Measurements from ENCODE around the gene GJB2.
"Not testable (repeated sequence)": the region's sequence is repeated elsewhere in the genome, so short reads cannot be mapped to it uniquely, and the experiment has no call there.

The GJB2 gene

GRCh38 chr13:20159646-20160305, 33.0 kb downstream of the GJB2 start:
- Histone ChIP-seq H3K27me3 (ENCODE audit: control insufficient read depth, insufficient read depth, low read length) (no peaks in the 10 kb centered on the region), H3K27ac (no peak overlapping the region), H3K4me2 (ENCODE audit: low read length) (peak overlapping the region; percentile 75), H3K79me2 (no peaks in the 10 kb centered on the region), H3K36me3 (ENCODE audit: control insufficient read depth, insufficient read depth, low read length) (no peaks in the 10 kb centered on the region), H2AFZ (no peak overlapping the region), H3K4me1 (no peaks in the 10 kb centered on the region), H3K4me3 (ENCODE audit: low read depth, low read length) (peak overlapping the region; percentile 51), H3K9me3 (ENCODE audit: control insufficient read depth, low read length) (no peaks in the 10 kb centered on the region), H3K9ac (no peak overlapping the region)
- TF ChIP-seq CTCF (IDR thresholded peaks at IDR 0.05) = no peak

GRCh38 chr13:20157151-20157796, 35.5 kb downstream of the GJB2 start:
- Histone ChIP-seq H2AFZ (no peak overlapping the region), H3K9me3 (ENCODE audit: control insufficient read depth, low read length) (no peaks in the 10 kb centered on the region), H3K27me3 (ENCODE audit: control insufficient read depth, insufficient read depth, low read length) (no peaks in the 10 kb centered on the region), H3K4me2 (ENCODE audit: low read length) (no peak overlapping the region), H3K9ac (no peak overlapping the region), H3K79me2 (no peaks in the 10 kb centered on the region), H3K4me1 (no peaks in the 10 kb centered on the region), H3K36me3 (ENCODE audit: control insufficient read depth, insufficient read depth, low read length) (no peaks in the 10 kb centered on the region), H3K27ac (no peak overlapping the region), H3K4me3 (ENCODE audit: low read depth, low read length) (no peak overlapping the region)
- no peak for TF ChIP-seq CTCF (IDR thresholded peaks at IDR 0.05)

GRCh38 chr13:20156702-20157101, 36.0 kb downstream of the GJB2 start:
- Histone ChIP-seq H3K27me3 (ENCODE audit: control insufficient read depth, insufficient read depth, low read length) (no peaks in the 10 kb centered on the region), H3K9me3 (ENCODE audit: control insufficient read depth, low read length) (no peaks in the 10 kb centered on the region), H3K27ac (no peak overlapping the region), H3K4me3 (ENCODE audit: low read depth, low read length) (no peak overlapping the region), H3K4me1 (no peaks in the 10 kb centered on the region), H2AFZ (no peak overlapping the region), H3K36me3 (ENCODE audit: control insufficient read depth, insufficient read depth, low read length) (no peaks in the 10 kb centered on the region), H3K4me2 (ENCODE audit: low read length) (no peak overlapping the region), H3K9ac (no peak overlapping the region), H3K79me2 (no peaks in the 10 kb centered on the region)
- TF ChIP-seq CTCF (IDR thresholded peaks at IDR 0.05) = no peak

GRCh38 chr13:20153290-20153689, 39.4 kb downstream of the GJB2 start:
- H3K4me1 ChIP-seq; H2AFZ ChIP-seq; H3K4me3 ChIP-seq (ENCODE audit: low read depth, low read length); H3K79me2 ChIP-seq; H3K27me3 ChIP-seq (ENCODE audit: control insufficient read depth, insufficient read depth, low read length); H3K9me3 ChIP-seq (ENCODE audit: control insufficient read depth, low read length); H3K36me3 ChIP-seq (ENCODE audit: control insufficient read depth, insufficient read depth, low read length); H3K4me2 ChIP-seq (ENCODE audit: low read length); H3K9ac ChIP-seq; H3K27ac ChIP-seq: not testable (repeated sequence)

GRCh38 chr13:20151612-20152011, 41.1 kb downstream of the GJB2 start:
- no peak overlapping the region for H2AFZ ChIP-seq

More at GRCh38 chr13:20151612-20152011, 41.1 kb downstream of the GJB2 start:
- Histone ChIP-seq H3K27ac (no peak overlapping the region), H3K4me3 (ENCODE audit: low read depth, low read length) (no peak overlapping the region), H3K4me1 (no peaks in the 10 kb centered on the region), H3K36me3 (ENCODE audit: control insufficient read depth, insufficient read depth, low read length) (no peaks in the 10 kb centered on the region), H3K9me3 (ENCODE audit: control insufficient read depth, low read length) (no peaks in the 10 kb centered on the region), H3K79me2 (no peaks in the 10 kb centered on the region), H3K27me3 (ENCODE audit: control insufficient read depth, insufficient read depth, low read length) (no peaks in the 10 kb centered on the region), H3K9ac (no peak overlapping the region), H3K4me2 (ENCODE audit: low read length) (no peak overlapping the region)
- no peak for TF ChIP-seq CTCF (IDR thresholded peaks at IDR 0.05)

Data from parathyroid adenoma (tissue), 2 donors.